Vagina (tissue), 2 donors: ENCODE data around the gene FAM50A.

Experiments
- CTCF ChIP-seq, 3 experiments: fragments of 450-650 bp in 2 of 3; fragments of 200-600 bp in 1 of 3; sonication (generic) in 1 of 3; IDR thresholded peaks; one replicate each; pipeline ENCODE4 v1.5.1; 2017 to 2019; ENCODE audit warnings: antibody characterized with exemption in 3 of 3, mild to moderate bottlenecking in 2 of 3, moderate library complexity in 2 of 3
- POLR2A ChIP-seq, 2 donors: fragments of 450-650 bp; IDR thresholded peaks; one replicate each; pipeline ENCODE4 v1.6.1; 2017; ENCODE audit warnings: antibody characterized with exemption in 2 of 2, mild to moderate bottlenecking in 2 of 2, moderate library complexity in 2 of 2

GRCh38 chrX:154481911-154482601, 38.1 kb downstream of the FAM50A start:
- TF ChIP-seq CTCF (IDR thresholded peaks at IDR 0.05): no peak
- TF ChIP-seq POLR2A (IDR thresholded peaks at IDR 0.05): no peak
